GM12878 (cell line): ENCODE results near the gene CCR2. TPM values are rescaled to one million over a fixed set of nuclear protein-coding genes. Genes with fewer than 3 reads are reported as not detected.

ENCODE experiments used
- ATAC-seq: fragments of 200-7000 bp; cut with Tn5 transposase; 3 replicates; pipeline ENCODE4 v1.9.1; 2020; ENCODE audit warnings: mild to moderate bottlenecking, moderate library complexity
- BruUV-seq: library from RNA; stranded (reverse); fragments of 400-500 nt; replicated peaks from 2 replicates; lab custom pipeline; 2021; lab: Mats Ljungman, UMichigan
- CTCF ChIA-PET: fragments of 300-600 bp; sonication (Branson Sonifier 250); formaldehyde crosslinking; extraction: SDS; loops from one replicate; lab custom pipeline; 2021; ENCODE audit warnings: inconsistent platforms; lab: Yijun Ruan, JAX
- POLR2A ChIA-PET: fragments of 350-600 bp; formaldehyde crosslinking; extraction: SDS; loops from one replicate; lab custom pipeline; 2021; ENCODE audit warnings: inconsistent platforms; lab: Charles Lee
- RAD21 ChIA-PET: fragments of 300-600 bp; sonication (Branson Sonifier 250); formaldehyde crosslinking; loops from one replicate; lab custom pipeline; 2023; ENCODE audit warnings: antibody characterized with exemption; ENCODE audit not compliant: unreplicated experiment; lab: Charles Lee
- SMC1A ChIA-PET: fragments of 300-600 bp; sonication (Branson Sonifier 250); formaldehyde crosslinking; loops from one replicate; lab custom pipeline; 2023; ENCODE audit not compliant: unreplicated experiment, uncharacterized antibody; lab: Charles Lee
- DNase-seq: peaks from one replicate; pipeline ENCODE4 v3.0.0-alpha.2; 2011; ENCODE audit warnings: low read depth, low spot score
- FAIRE-seq: peaks from 3 replicates; lab custom pipeline; 2011; peaks lifted over from hg19 to GRCh38; lab: Jason Lieb, UNC
- H2AFZ ChIP-seq: 2 replicates; pipeline ENCODE4 v1.6.0; 2011; ENCODE audit warnings: low read depth, low read length, control low read depth; ENCODE audit not compliant: control insufficient read depth
- H3K27ac ChIP-seq: 2 replicates; pipeline ENCODE4 v1.5.1; 2011; ENCODE audit warnings: control low read depth; ENCODE audit not compliant: control insufficient read depth, insufficient read depth
- H3K27me3 ChIP-seq, 2 experiments: replicated peaks in 1 of 2; 2 replicates each; pipeline versions ENCODE4 v1.6.0 to v1.6.1; 2011; ENCODE audit warnings: low read length in 1 of 2; ENCODE audit not compliant: control insufficient read depth in 2 of 2, insufficient read depth in 2 of 2
- H3K36me3 ChIP-seq, 2 experiments: 2 replicates each; pipeline ENCODE4 v1.5.1; 2011; ENCODE audit warnings: low read length in 1 of 2; ENCODE audit not compliant: control insufficient read depth in 2 of 2, insufficient read depth in 2 of 2
- H3K4me1 ChIP-seq: 2 replicates; pipeline ENCODE4 v1.6.1; 2011; ENCODE audit warnings: mild to moderate bottlenecking, low read length, moderate library complexity, mixed read lengths; ENCODE audit not compliant: control insufficient read depth, insufficient read depth
- H3K4me2 ChIP-seq: 2 replicates; pipeline ENCODE4 v1.6.0; 2011; ENCODE audit warnings: control low read depth; ENCODE audit not compliant: control insufficient read depth, insufficient read depth
- H3K4me3 ChIP-seq: fragments of 200-600 bp; sonication (generic); 2 replicates; pipeline ENCODE4 v1.5.1; 2016
- H3K79me2 ChIP-seq: 2 replicates; pipeline ENCODE4 v1.6.0; 2011; ENCODE audit warnings: low read length; ENCODE audit not compliant: control insufficient read depth, insufficient read depth
- H3K9ac ChIP-seq: 2 replicates; pipeline ENCODE4 v1.8.0; 2011; ENCODE audit warnings: low read length, control low read depth, mixed read lengths; ENCODE audit not compliant: control insufficient read depth, insufficient read depth
- H3K9me3 ChIP-seq: replicated peaks from 3 replicates; pipeline ENCODE4 v1.5.1; 2011; ENCODE audit warnings: mild to moderate bottlenecking, low read length; ENCODE audit not compliant: control insufficient read depth, insufficient read depth
- H4K20me1 ChIP-seq: 2 replicates; pipeline ENCODE4 v1.6.0; 2011; ENCODE audit not compliant: control insufficient read depth, insufficient read depth
- CBFB ChIP-seq: IDR thresholded peaks from 2 replicates; pipeline ENCODE4 v1.6.1; 2016; ENCODE audit warnings: antibody characterized with exemption, low read depth
- CEBPB ChIP-seq, 2 experiments: fragments of 150-350 bp in 1 of 2; IDR thresholded peaks; 2 replicates each; pipeline ENCODE4 v1.6.1; 2012 to 2014; ENCODE audit warnings: low read depth in 2 of 2, low read length in 2 of 2, borderline replicate concordance in 1 of 2, inconsistent platforms in 1 of 2
- DPF2 ChIP-seq: fragments of 450-650 bp; IDR thresholded peaks from 2 replicates; pipeline ENCODE4 v1.6.1; 2017; ENCODE audit warnings: mild to moderate bottlenecking
- HDGF ChIP-seq: fragments of 450-650 bp; IDR thresholded peaks from 2 replicates; pipeline ENCODE4 v1.6.1; 2016; ENCODE audit warnings: antibody characterized with exemption
- IRF4 ChIP-seq: IDR thresholded peaks from 2 replicates; pipeline ENCODE4 v1.6.1; 2011; ENCODE audit warnings: low read depth, low read length
- MTA3 ChIP-seq: IDR thresholded peaks from 2 replicates; pipeline ENCODE4 v1.6.1; 2012; ENCODE audit warnings: low read length, inconsistent platforms, borderline replicate concordance
- MYB ChIP-seq: fragments of 150-350 bp; IDR thresholded peaks from 2 replicates; pipeline ENCODE4 v1.6.1; 2014; ENCODE audit warnings: mild to moderate bottlenecking, low read depth, low read length, borderline replicate concordance
- PAX5 ChIP-seq: IDR thresholded peaks from 2 replicates; pipeline ENCODE4 v1.6.1; 2011; ENCODE audit warnings: low read depth, low read length, borderline replicate concordance
- RUNX3 ChIP-seq: IDR thresholded peaks from 2 replicates; pipeline ENCODE4 v1.6.1; 2012; ENCODE audit warnings: low read length, inconsistent platforms
- TCF3 ChIP-seq: IDR thresholded peaks from 2 replicates; pipeline ENCODE4 v1.6.1; 2012; ENCODE audit warnings: low read depth, mild to moderate bottlenecking, low read length, borderline replicate concordance; ENCODE audit not compliant: insufficient read depth
- ZSCAN29 ChIP-seq: fragments of 450-650 bp; IDR thresholded peaks from 2 replicates; pipeline ENCODE4 v1.6.1; 2017; ENCODE audit warnings: mild to moderate bottlenecking, moderate library complexity
- WGBS: methylation state at CpG from one replicate; pipeline ENCODE4 v1.1.6; 2016; ENCODE audit warnings: low lambda C conversion rate; ENCODE audit not compliant: insufficient replicate concordance, insufficient coverage; ENCODE audit errors: missing lambda C conversion rate; 5-methylcytosine and 5-hydroxymethylcytosine counted together
- in situ Hi-C: fragments of 300-500 bp; cut with MboI; formaldehyde crosslinking; loops from 9 replicates; pipeline ENCODE4 v1.14.3; 2018; ENCODE audit warnings: mixed read lengths
- intact Hi-C: fragments of 100-400 bp; cut with micrococcal nuclease; formaldehyde crosslinking; loops from one replicate; pipeline ENCODE4 v1.14.2; 2022; ENCODE audit not compliant: unreplicated experiment
- polyA plus RNA-seq, 11 experiments: library from polyadenylated mRNA; depleted of rRNA in 4 of 11; unstranded in 6 of 11; stranded (reverse) in 5 of 11; fragments of >200 nt; fragmentation: Nextera tagmentation in 4 of 11; fragmentation: Illumina TruSeq in 1 of 11; extraction: Ambion mirVana in 4 of 11; extraction: Trizol in 1 of 11; gene quantifications; 1 replicate in 1 of 11; 2 replicates in 10 of 11; pipeline versions ENCODE4 v1.2.1 to v1.2.3, GENCODE V29; 2011 to 2016; ENCODE audit warnings: inconsistent platforms in 2 of 11, missing spikeins in 2 of 11, low read depth in 1 of 11
- total RNA-seq, 4 experiments: library from RNA; depleted of rRNA in 3 of 4; stranded (reverse); fragments of >200 nt in 3 of 4; fragmentation: Illumina TruSeq in 1 of 4; extraction: Trizol in 1 of 4; gene quantifications; 2 replicates each; pipeline versions ENCODE4 v1.2.1 to v1.2.3, GENCODE V29; 2013 to 2021
- TF ChIP-seq, protein P1 (sequence below): fragments of 150-350 bp; IDR thresholded peaks from 2 replicates; pipeline ENCODE4 v1.6.1; 2014; ENCODE audit warnings: mild to moderate bottlenecking, low read depth, low read length
- TF ChIP-seq, protein P2 (sequence below): fragments of 450-650 bp; IDR thresholded peaks from 2 replicates; pipeline ENCODE4 v1.6.1; 2017; ENCODE audit warnings: low read depth, mild to moderate bottlenecking, moderate library complexity
- TF ChIP-seq, protein P3 (sequence below): fragments of 450-650 bp; formaldehyde crosslinking; IDR thresholded peaks from 2 replicates; pipeline ENCODE4 v1.5.0; 2022; ENCODE audit warnings: mild to moderate bottlenecking, missing genetic modification characterization
- TF ChIP-seq, protein P4 (sequence below): IDR thresholded peaks from 2 replicates; pipeline ENCODE4 v1.6.1; 2011; ENCODE audit warnings: low read depth, low read length, improper control_type of control experiment, borderline replicate concordance

Gene CCR2
- total and polyA plus RNA-seq, 10 of the 15 experiments (the other 5 are each of a cell fraction or from before 2014, with no cell fraction given), result 1.9 to 4.7 (median 3.5) TPM; not detected in 1

DNA sequence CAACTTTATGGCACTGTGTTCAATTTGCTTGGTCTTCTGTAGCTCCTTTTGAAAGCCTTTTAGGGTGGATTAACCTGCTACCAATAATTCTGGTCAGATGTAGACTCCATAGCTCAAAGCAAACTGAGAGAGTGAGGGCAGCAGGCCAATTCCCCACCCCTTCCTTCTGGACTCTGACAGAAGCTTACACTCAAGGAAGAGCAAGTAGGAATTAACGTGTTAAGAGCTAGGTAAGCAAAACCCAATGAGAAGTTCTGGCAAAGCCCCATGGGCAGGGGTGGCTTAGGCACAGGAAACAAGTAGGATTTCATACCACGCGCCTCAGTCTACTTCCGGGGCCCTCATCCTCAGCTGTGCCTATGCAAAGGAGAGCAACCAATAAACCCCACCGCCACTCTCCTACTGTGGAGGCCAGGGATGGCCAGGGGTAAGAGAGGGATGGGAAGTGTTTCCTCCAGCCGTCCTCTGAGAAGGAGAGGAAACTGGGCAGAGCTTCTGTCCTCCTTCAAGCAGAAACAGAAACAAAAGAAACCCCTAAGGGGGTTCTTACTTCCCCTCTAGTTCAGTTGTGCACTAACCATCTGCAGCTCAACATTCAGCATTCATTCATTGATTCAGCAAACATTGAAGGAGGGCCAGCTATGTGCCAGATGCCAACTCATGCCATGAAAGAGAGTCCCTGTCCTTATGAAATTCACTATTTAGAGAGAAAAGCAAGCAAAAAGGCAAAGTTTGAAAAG, 29.5 kb downstream of the CCR2 start:
- intact Hi-C loops, result no loop called here
- Histone ChIP-seq H3K4me3 (no peak overlapping the region), H3K36me3 (no peaks in the 10 kb centered on the region), H3K79me2 (no peaks in the 10 kb centered on the region), H3K4me1 (peaks cover 20% of the 10 kb centered on the region), H4K20me1 (no peaks in the 10 kb centered on the region), H3K27me3 (no peaks in the 10 kb centered on the region), H3K9me3 (peaks cover 4% of the 10 kb centered on the region; the same call in 2 of the 3 replicates), H3K4me2 (peak overlapping the region; percentile 53), H2AFZ (peak overlapping the region; percentile 13), H3K27ac (peak overlapping the region; percentile 24; the same call in 1 of the 2 replicates), H3K9ac (no peak overlapping the region)
- RAD21 ChIA-PET, result interaction anchor here (1.3 to 3.3 kb wide), 4 partner anchors 11 to 170 kb away, joined by 3 to 18 read pairs (median 6); partner anchors contain the start of gene CCR5
- DNase-seq, result no peak
- POLR2A ChIA-PET, result interaction anchor here (0.7 kb wide), 1 partner anchor 286 kb away, joined by 3 read pairs; no protein-coding TSS in a partner anchor
- ATAC-seq, result peak; percentile 28; the same call in 2 of the 3 replicates
- in situ Hi-C loops, result no loop called here
- SMC1A ChIA-PET, result interaction anchor here (0.8 to 8.6 kb wide), 9 partner anchors 8 to 299 kb away, joined by 3 to 62 read pairs (median 3); partner anchors contain the start of gene CCR5
- CTCF ChIA-PET, result interaction anchor here (0.9 to 21.1 kb wide), 12 partner anchors 9 to 872 kb away, joined by 3 to 714 read pairs (median 6); partner anchors contain the start of gene CCR5
- BruUV-seq, result no TSS peak
- 8% methylated on average over 6 of the region's 6 CpGs for WGBS
- FAIRE-seq, result no peak
- TF ChIP-seq IRF4 (no peak), MTA3 (no peak), CBFB (no peak), MYB (no peak), HDGF (no peak), RUNX3 (no peak), TCF3 (no peak), DPF2 (no peak), ZSCAN29 (no peak), CEBPB (IDR thresholded peaks at IDR 0.05; ENCODE audit: borderline replicate concordance in 1 of 2, low read depth in 2 of 2, low read length in 2 of 2) (no peak), PAX5 (no peak)
- TF ChIP-seq, protein P1, sequence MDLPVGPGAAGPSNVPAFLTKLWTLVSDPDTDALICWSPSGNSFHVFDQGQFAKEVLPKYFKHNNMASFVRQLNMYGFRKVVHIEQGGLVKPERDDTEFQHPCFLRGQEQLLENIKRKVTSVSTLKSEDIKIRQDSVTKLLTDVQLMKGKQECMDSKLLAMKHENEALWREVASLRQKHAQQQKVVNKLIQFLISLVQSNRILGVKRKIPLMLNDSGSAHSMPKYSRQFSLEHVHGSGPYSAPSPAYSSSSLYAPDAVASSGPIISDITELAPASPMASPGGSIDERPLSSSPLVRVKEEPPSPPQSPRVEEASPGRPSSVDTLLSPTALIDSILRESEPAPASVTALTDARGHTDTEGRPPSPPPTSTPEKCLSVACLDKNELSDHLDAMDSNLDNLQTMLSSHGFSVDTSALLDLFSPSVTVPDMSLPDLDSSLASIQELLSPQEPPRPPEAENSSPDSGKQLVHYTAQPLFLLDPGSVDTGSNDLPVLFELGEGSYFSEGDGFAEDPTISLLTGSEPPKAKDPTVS, result no peak
- TF ChIP-seq, protein P2, sequence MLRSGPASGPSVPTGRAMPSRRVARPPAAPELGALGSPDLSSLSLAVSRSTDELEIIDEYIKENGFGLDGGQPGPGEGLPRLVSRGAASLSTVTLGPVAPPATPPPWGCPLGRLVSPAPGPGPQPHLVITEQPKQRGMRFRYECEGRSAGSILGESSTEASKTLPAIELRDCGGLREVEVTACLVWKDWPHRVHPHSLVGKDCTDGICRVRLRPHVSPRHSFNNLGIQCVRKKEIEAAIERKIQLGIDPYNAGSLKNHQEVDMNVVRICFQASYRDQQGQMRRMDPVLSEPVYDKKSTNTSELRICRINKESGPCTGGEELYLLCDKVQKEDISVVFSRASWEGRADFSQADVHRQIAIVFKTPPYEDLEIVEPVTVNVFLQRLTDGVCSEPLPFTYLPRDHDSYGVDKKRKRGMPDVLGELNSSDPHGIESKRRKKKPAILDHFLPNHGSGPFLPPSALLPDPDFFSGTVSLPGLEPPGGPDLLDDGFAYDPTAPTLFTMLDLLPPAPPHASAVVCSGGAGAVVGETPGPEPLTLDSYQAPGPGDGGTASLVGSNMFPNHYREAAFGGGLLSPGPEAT, result no peak
- TF ChIP-seq, protein P3, sequence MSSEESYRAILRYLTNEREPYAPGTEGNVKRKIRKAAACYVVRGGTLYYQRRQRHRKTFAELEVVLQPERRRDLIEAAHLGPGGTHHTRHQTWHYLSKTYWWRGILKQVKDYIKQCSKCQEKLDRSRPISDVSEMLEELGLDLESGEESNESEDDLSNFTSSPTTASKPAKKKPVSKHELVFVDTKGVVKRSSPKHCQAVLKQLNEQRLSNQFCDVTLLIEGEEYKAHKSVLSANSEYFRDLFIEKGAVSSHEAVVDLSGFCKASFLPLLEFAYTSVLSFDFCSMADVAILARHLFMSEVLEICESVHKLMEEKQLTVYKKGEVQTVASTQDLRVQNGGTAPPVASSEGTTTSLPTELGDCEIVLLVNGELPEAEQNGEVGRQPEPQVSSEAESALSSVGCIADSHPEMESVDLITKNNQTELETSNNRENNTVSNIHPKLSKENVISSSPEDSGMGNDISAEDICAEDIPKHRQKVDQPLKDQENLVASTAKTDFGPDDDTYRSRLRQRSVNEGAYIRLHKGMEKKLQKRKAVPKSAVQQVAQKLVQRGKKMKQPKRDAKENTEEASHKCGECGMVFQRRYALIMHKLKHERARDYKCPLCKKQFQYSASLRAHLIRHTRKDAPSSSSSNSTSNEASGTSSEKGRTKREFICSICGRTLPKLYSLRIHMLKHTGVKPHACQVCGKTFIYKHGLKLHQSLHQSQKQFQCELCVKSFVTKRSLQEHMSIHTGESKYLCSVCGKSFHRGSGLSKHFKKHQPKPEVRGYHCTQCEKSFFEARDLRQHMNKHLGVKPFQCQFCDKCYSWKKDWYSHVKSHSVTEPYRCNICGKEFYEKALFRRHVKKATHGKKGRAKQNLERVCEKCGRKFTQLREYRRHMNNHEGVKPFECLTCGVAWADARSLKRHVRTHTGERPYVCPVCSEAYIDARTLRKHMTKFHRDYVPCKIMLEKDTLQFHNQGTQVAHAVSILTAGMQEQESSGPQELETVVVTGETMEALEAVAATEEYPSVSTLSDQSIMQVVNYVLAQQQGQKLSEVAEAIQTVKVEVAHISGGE (CRISPR knock-in tag), result no peak
- TF ChIP-seq, protein P4, sequence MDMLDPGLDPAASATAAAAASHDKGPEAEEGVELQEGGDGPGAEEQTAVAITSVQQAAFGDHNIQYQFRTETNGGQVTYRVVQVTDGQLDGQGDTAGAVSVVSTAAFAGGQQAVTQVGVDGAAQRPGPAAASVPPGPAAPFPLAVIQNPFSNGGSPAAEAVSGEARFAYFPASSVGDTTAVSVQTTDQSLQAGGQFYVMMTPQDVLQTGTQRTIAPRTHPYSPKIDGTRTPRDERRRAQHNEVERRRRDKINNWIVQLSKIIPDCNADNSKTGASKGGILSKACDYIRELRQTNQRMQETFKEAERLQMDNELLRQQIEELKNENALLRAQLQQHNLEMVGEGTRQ, result no peak
